ENCODE measurements around the gene SLC6A4. TPM values are rescaled to one million over a fixed set of nuclear protein-coding genes. Genes with fewer than 3 reads are reported as not detected.

The SLC6A4 gene
- total and polyA plus RNA-seq, 2 of the 8 experiments (the other 6 are each of a cell fraction or from before 2014, with no cell fraction given) = 0.09 to 0.33 TPM

DNA sequence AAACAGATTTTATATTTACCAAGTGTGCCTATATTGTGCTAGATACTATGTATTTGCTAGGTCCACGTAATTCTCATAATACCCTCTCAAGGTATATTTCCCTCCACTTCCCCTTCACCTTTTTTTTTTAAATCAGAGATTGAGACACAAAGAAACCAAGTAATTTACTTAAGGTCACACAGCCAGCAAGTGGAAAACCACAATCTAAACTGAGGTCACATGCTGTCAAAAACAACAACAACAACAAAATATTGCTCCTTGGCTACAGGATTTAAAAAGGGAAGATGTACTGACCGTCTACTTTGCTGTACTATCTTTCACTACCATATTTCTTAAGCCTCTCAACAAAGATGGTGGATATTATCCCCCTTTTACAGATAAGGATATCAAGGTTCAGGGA, 40.4 kb upstream of the SLC6A4 start:
- POLR2A ChIA-PET (ENCODE audit: partially characterized antibody) = no interaction called here
- Histone ChIP-seq H3K14ac (ENCODE audit: insufficient read length) (no peak overlapping the region), H3K4me3 (ENCODE audit: extremely low read depth in 1 of 4, insufficient read depth in 2 of 4, low read depth in 3 of 4, low read length in 4 of 4) (no peak overlapping the region), H3K4me2 (ENCODE audit: insufficient read depth in 1 of 2, low read depth in 2 of 2, low read length in 2 of 2) (no peak overlapping the region), H2AFZ (ENCODE audit: low read length) (no peak overlapping the region), H4K5ac (ENCODE audit: insufficient read length, low read depth, low read length) (no peak overlapping the region), H4K20me1 (replicated peaks in 1 of 2; ENCODE audit: control insufficient read depth in 1 of 2, insufficient read depth in 2 of 2, low read length in 2 of 2) (peaks cover 0 to 1% of the 10 kb centered on the region in 2 experiments), H4K8ac (ENCODE audit: extremely low read depth, insufficient read depth, low read length) (no peak overlapping the region), H3K56ac (replicated peaks; ENCODE audit: insufficient read length, low read depth, low read length) (no peak overlapping the region), H3K9ac (replicated peaks in 1 of 4; ENCODE audit: extremely low read depth in 1 of 4, low read depth in 3 of 4, low read length in 3 of 4) (no peak overlapping the region), H3K9me3 (ENCODE audit: insufficient read depth in 2 of 2, low read depth in 1 of 2, low read length in 1 of 2) (no peaks in the 10 kb centered on the region), H3K4me1 (replicated peaks in 1 of 4; ENCODE audit: control insufficient read depth in 3 of 4, insufficient read depth in 4 of 4, low read length in 3 of 4) (no peaks in the 10 kb centered on the region), H3K27me3 (replicated peaks in 1 of 4; ENCODE audit: control insufficient read depth in 3 of 4, extremely low read depth in 1 of 4, insufficient read depth in 3 of 4, low read length in 3 of 4) (no peaks in the 10 kb centered on the region), H3K4ac (replicated peaks; ENCODE audit: insufficient read length, low read depth, low read length) (no peak overlapping the region), H3K23me2 (ENCODE audit: low read depth, low read length) (no peaks in the 10 kb centered on the region), H3K79me2 (ENCODE audit: control insufficient read depth in 1 of 2, insufficient read depth in 2 of 2, low read length in 2 of 2) (no peaks in the 10 kb centered on the region), H3K23ac (ENCODE audit: insufficient read length) (no peak overlapping the region), H3K27ac (ENCODE audit: low read depth, low read length) (no peak overlapping the region), H2AK5ac (ENCODE audit: low read depth, low read length) (no peak overlapping the region), H2BK5ac (ENCODE audit: low read depth, low read length) (no peak overlapping the region), H3K36me3 (ENCODE audit: control insufficient read depth in 2 of 4, insufficient read depth in 4 of 4, low read length in 3 of 4) (peaks cover 6 to 47% (median 21%) of the 10 kb centered on the region in 4 experiments; a peak in 5 of 8 replicates), H2BK20ac (ENCODE audit: low read length) (no peak overlapping the region), H3K18ac (ENCODE audit: extremely low read depth, low read length) (no peak overlapping the region), H2BK15ac (ENCODE audit: low read length) (no peak overlapping the region), H3K79me1 (ENCODE audit: low read depth, low read length) (no peaks in the 10 kb centered on the region), H2BK120ac (replicated peaks; ENCODE audit: low read depth, low read length) (no peak overlapping the region), H2BK12ac (ENCODE audit: low read depth, low read length) (no peak overlapping the region), H4K91ac (replicated peaks; ENCODE audit: insufficient read length, low read length) (no peak overlapping the region)
- FAIRE-seq (no peak), DNase-seq (ENCODE audit: low read depth in 1 of 2, low spot score in 2 of 2) (no peak)
- CTCF ChIA-PET (ENCODE audit: partially characterized antibody) = no interaction called here
- WGBS, 2 experiments (ENCODE audit: extremely low coverage in 1 of 2, insufficient coverage in 1 of 2, insufficient read length in 1 of 2, insufficient replicate concordance in 2 of 2, low coverage in 1 of 2, low lambda C conversion rate in 2 of 2, missing lambda C conversion rate in 1 of 2) = 86% methylated on average over 2 of the region's 2 CpGs; no CpG with 5 or more reads in 1 of the 2 experiments
- TF ChIP-seq RBBP5 (IDR thresholded peaks at IDR 0.05; ENCODE audit: borderline replicate concordance, low read depth, low read length) = no peak
- no peak for TF ChIP-seq GTF2F1 (IDR thresholded peaks at IDR 0.05; ENCODE audit: borderline replicate concordance, low read depth, low read length)
- TF ChIP-seq POLR2A (IDR thresholded peaks at IDR 0.05; ENCODE audit: control extremely low read depth in 1 of 2, low read depth in 2 of 2, low read length in 2 of 2) = no peak
- TF ChIP-seq, protein P1, sequence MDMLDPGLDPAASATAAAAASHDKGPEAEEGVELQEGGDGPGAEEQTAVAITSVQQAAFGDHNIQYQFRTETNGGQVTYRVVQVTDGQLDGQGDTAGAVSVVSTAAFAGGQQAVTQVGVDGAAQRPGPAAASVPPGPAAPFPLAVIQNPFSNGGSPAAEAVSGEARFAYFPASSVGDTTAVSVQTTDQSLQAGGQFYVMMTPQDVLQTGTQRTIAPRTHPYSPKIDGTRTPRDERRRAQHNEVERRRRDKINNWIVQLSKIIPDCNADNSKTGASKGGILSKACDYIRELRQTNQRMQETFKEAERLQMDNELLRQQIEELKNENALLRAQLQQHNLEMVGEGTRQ (IDR thresholded peaks at IDR 0.05; ENCODE audit: low read length) = no peak

All from H1 (cell line).